ENCODE results near the gene VAT1L.

DNA sequence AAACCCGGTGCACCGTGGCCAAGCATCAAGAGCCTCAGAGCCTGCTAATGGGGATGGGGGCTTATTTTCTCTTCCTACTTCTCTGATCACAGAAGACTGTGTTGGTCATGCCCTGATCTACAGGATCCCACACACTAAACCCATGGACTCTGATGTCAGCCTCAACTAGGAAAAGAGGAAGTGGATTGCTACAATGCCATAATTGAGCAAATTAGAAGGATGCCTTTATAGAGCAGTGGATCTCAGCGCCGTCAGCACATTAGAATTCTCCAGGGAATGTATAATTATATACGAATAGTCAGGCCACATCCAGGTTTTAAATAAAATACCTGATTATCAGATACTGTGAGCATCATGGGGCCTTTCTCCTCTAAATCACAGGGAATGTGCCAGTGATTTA, 64.8 kb downstream of the VAT1L start:
- TF ChIP-seq POLR2A (IDR thresholded peaks at IDR 0.05) (no peak), CTCF (IDR thresholded peaks at IDR 0.05) (no peak)

Measured in testis (tissue), 2 donors.